T-helper 17 cell (primary cell): Measurements from ENCODE around the gene NAXE. TPM values are rescaled to one million over a fixed set of nuclear protein-coding genes. Genes with fewer than 3 reads are reported as not detected.

Experiments used
- ATAC-seq: fragments of 150-1000 bp; cut with Tn5 transposase; 2 replicates; pipeline ENCODE4 v1.10.0; 2021; ENCODE audit warnings: mild to moderate bottlenecking, moderate library complexity
- DNase-seq, 3 donors: peaks; one replicate each; pipeline versions ENCODE4 v3.0.0 to v3.0.0-alpha.2; 2020 to 2021
- H3K9me3 ChIP-seq: one replicate; pipeline ENCODE4 v1.7.0; 2013; ENCODE audit warnings: low read length, mild to moderate bottlenecking; ENCODE audit not compliant: control insufficient read depth, poor library complexity, severe bottlenecking
- H3K27ac Mint-ChIP-seq: one replicate; pipeline ENCODE4 v1.8.0; 2022; ENCODE audit warnings: mild to moderate bottlenecking, moderate library complexity, mixed read lengths
- H3K27me3 Mint-ChIP-seq: one replicate; pipeline ENCODE4 v1.8.0; 2022; ENCODE audit warnings: mixed read lengths
- H3K36me3 Mint-ChIP-seq: one replicate; pipeline ENCODE4 v1.8.0; 2022; ENCODE audit warnings: low read depth, mixed read lengths
- H3K4me1 Mint-ChIP-seq: one replicate; pipeline ENCODE4 v1.8.0; 2022; ENCODE audit warnings: mild to moderate bottlenecking, mixed read lengths
- H3K4me3 Mint-ChIP-seq: one replicate; pipeline ENCODE4 v1.8.0; 2022; ENCODE audit warnings: mild to moderate bottlenecking, moderate library complexity, mixed read lengths
- total RNA-seq, 4 donors: library from RNA in 2 of 4; stranded (reverse) in 2 of 4; gene quantifications; one replicate each; pipeline ENCODE4 v1.2.3 and lab custom pipeline; 2022 to 2026

NAXE gene
- total RNA-seq, 2 donors from 2014 or later, result 27.5 to 32.0 TPM

DNA sequence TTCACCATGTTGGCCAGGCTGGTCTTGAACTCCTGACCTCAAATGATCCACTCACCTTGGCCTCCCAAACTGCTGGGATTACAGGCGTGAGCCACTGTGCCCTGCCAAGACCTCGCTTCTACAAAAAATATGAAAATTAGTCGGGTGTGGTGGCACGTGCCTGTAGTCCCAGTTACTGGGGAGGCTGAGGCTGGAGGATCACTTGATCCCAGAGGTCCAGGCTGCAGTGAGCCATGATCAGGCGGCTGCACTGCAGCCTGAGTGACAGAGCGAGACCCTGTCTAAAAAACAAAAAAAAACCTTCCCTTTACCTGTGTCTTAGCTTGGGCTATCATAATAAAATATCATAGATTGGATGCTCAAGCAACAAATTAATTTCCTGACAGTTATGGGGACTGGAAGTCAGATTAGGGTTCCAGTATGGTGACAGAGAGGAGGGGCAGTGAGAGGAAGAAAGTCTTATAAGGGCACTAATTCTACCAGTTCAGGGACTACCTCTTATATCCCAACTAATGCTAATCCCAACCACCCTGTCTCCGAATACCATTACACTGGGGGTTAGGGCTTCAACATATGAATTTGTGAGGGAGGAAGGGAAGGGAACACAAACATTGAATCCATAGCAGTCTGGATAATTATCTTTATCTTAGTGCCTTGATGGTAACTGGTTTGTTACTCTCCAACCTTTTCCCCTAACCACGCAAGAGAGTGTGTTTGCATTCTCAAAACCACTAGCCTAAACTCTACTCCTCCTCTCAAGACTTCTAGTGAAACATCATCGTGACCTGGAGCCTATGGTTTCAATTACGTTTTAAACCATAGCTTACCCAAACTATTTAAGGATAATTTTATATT, 1.0 kb upstream of the NAXE start:
- no peak for DNase-seq
- no peak overlapping the region for H3K4me3 Mint-ChIP-seq
- peaks cover 14% of the 10 kb centered on the region for H3K4me1 Mint-ChIP-seq
- H3K36me3 Mint-ChIP-seq, result peaks cover 8% of the 10 kb centered on the region
- no peaks in the 10 kb centered on the region for H3K9me3 ChIP-seq
- peak overlapping the region; percentile 76 for H3K27ac Mint-ChIP-seq
- no peaks in the 10 kb centered on the region for H3K27me3 Mint-ChIP-seq
- ATAC-seq, result no peak

- Mint-ChIP-seq H3K4me1 (peaks cover 16% of the 10 kb centered on the region), H3K36me3 (peaks cover 8% of the 10 kb centered on the region), H3K4me3 (peak overlapping the region; percentile 85), H3K27me3 (no peaks in the 10 kb centered on the region), H3K27ac (peak overlapping the region; percentile 76)
- H3K9me3 ChIP-seq, result no peaks in the 10 kb centered on the region
- DNase-seq, result no peak
- ATAC-seq, result peak; percentile 22
Measured at GRCh38 chr1:156591181-156591431, 470 bp upstream of the NAXE start.

- H3K9me3 ChIP-seq, result no peaks in the 10 kb centered on the region
- H3K27ac Mint-ChIP-seq, result peak overlapping the region; percentile 76
- no peak for ATAC-seq
- peak overlapping the region; percentile 85 for H3K4me3 Mint-ChIP-seq
- DNase-seq, result no peak
- peaks cover 14% of the 10 kb centered on the region for H3K36me3 Mint-ChIP-seq
- H3K27me3 Mint-ChIP-seq, result no peaks in the 10 kb centered on the region
- peaks cover 21% of the 10 kb centered on the region for H3K4me1 Mint-ChIP-seq
Measured at GRCh38 chr1:156592158-156592909, 758 bp downstream of the NAXE start.

GRCh38 chr1:156592910-156593660, 1.5 kb downstream of the NAXE start:
- peak overlapping the region; percentile 85 for H3K4me3 Mint-ChIP-seq
- no peaks in the 10 kb centered on the region for H3K9me3 ChIP-seq
- peaks cover 22% of the 10 kb centered on the region for H3K4me1 Mint-ChIP-seq
- H3K27me3 Mint-ChIP-seq, result no peaks in the 10 kb centered on the region
- H3K27ac Mint-ChIP-seq, result peak overlapping the region; percentile 76
- no peak for ATAC-seq
- DNase-seq, result no peak
- H3K36me3 Mint-ChIP-seq, result peaks cover 14% of the 10 kb centered on the region

- Mint-ChIP-seq H3K27me3 (no peaks in the 10 kb centered on the region), H3K27ac (no peak overlapping the region), H3K4me3 (no peak overlapping the region), H3K36me3 (peaks cover 14% of the 10 kb centered on the region), H3K4me1 (peaks cover 26% of the 10 kb centered on the region)
- H3K9me3 ChIP-seq, result no peaks in the 10 kb centered on the region
- ATAC-seq, result no peak
- DNase-seq, result no peak
Measured at GRCh38 chr1:156593661-156593989, 2.0 kb downstream of the NAXE start.

DNA sequence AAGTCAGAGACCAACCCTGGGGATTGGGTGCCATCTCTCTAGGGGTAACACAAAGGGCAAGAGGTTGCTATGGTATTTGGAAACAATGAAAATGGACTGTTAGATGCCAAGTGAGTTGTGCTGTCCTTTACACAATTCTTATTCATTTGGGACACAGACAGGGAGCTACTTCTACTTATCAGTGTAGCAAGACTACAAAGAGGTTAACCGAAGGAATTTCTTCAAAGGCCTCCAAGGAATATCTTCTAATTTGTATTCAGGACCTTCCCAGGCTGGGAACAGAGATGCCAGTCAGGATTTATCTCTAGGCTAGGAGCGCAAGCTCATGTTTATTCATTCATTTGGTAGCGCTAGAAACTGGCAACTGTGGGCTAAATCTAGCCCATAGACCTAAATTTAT, 2.6 kb downstream of the NAXE start:
- no peak for DNase-seq
- no peaks in the 10 kb centered on the region for H3K9me3 ChIP-seq
- H3K36me3 Mint-ChIP-seq, result peaks cover 14% of the 10 kb centered on the region
- no peaks in the 10 kb centered on the region for H3K27me3 Mint-ChIP-seq
- ATAC-seq, result no peak
- H3K4me1 Mint-ChIP-seq, result peaks cover 27% of the 10 kb centered on the region
- H3K4me3 Mint-ChIP-seq, result no peak overlapping the region
- no peak overlapping the region for H3K27ac Mint-ChIP-seq

DNA sequence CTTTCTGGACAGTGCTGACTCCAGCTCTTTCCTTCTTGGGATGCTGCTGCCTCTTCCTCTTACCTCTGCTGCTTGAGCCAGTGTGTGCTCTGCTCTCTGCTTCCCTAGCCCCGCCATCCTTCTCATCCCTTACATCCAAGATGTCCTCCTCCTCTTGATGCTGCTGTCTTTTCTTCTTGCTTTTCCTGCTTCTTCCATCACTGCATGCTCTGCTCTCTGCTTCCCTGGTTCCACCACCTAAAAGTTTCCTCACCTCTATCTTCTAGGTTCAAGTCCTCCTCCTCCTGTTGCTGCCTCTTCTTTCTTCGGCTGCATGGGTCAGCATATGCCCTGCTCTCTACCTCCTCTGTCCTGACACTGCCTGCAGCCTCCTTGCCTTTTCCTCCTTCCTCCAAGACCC, 3.4 kb downstream of the NAXE start:
- Mint-ChIP-seq H3K36me3 (peaks cover 14% of the 10 kb centered on the region), H3K27ac (no peak overlapping the region), H3K4me1 (peaks cover 27% of the 10 kb centered on the region), H3K27me3 (no peaks in the 10 kb centered on the region), H3K4me3 (peak overlapping the region; percentile 68)
- DNase-seq (no peak), ATAC-seq (no peak)
- H3K9me3 ChIP-seq, result no peaks in the 10 kb centered on the region

DNA sequence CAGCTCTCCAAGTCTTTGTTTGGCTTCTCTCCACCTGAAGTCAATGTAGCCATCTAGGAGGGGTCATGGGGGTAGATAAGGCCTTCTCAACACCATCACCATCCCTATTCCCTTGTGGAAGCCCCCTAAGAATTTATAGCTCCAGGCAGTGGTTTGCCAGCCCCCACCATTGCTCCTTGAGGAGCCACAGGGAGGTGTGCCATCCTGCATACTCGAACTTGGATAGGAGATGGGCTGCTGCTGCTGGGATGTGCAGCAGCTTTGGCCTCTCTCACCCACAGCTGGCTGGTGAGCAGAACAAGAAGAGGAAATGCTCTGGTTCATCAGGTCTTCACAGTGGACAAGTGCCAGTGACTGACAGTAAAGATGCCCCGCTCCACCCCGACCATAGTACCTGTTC, 4.8 kb downstream of the NAXE start:
- Mint-ChIP-seq H3K27me3 (no peaks in the 10 kb centered on the region), H3K4me3 (no peak overlapping the region), H3K4me1 (peaks cover 33% of the 10 kb centered on the region), H3K36me3 (peaks cover 16% of the 10 kb centered on the region), H3K27ac (peak overlapping the region; percentile 19)
- no peaks in the 10 kb centered on the region for H3K9me3 ChIP-seq
- ATAC-seq (no peak), DNase-seq (no peak)

- Mint-ChIP-seq H3K27ac (peak overlapping the region; percentile 69), H3K4me3 (no peak overlapping the region), H3K36me3 (peaks cover 16% of the 10 kb centered on the region), H3K4me1 (peaks cover 40% of the 10 kb centered on the region), H3K27me3 (no peaks in the 10 kb centered on the region)
- ATAC-seq (no peak), DNase-seq (no peak)
- H3K9me3 ChIP-seq, result no peaks in the 10 kb centered on the region
Measured at GRCh38 chr1:156598125-156598524, 6.5 kb downstream of the NAXE start.

DNA sequence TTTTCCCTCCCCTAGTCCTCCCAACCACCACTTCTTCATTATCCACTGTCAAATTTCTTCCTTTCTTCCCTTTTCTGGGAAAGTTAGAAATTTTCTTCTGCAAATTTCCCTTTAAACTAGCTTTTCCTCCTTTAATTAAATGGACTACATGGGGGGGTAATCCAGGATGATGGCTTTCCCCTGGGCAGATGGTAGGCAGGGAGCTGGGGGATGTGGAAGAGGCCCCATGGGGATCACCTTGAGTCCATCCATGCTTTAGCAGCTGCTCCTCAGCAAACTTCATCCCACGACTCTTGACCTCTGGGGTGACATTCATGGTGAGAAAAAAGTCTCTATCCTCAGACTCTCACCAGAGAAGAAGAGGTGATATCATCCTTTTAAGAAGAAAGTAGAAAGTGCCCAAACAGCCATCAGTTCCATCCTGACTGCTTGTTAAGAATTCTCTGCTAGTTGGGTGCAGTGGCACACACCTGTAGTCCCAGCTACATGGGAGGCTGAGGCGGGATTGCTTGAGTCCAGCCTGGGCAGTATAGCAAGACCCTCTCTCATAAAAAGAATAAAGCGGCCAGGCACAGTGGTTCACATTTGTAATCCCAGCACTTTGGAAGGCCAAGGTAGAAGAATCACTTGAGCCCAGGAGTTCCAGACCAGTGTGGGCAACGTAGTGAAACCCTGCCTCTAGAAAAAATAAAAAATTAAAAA, 7.3 kb downstream of the NAXE start:
- Mint-ChIP-seq H3K27ac (peak overlapping the region; percentile 69), H3K4me3 (no peak overlapping the region), H3K4me1 (peaks cover 40% of the 10 kb centered on the region), H3K36me3 (peaks cover 16% of the 10 kb centered on the region), H3K27me3 (no peaks in the 10 kb centered on the region)
- DNase-seq (no peak), ATAC-seq (no peak)
- no peaks in the 10 kb centered on the region for H3K9me3 ChIP-seq

DNA sequence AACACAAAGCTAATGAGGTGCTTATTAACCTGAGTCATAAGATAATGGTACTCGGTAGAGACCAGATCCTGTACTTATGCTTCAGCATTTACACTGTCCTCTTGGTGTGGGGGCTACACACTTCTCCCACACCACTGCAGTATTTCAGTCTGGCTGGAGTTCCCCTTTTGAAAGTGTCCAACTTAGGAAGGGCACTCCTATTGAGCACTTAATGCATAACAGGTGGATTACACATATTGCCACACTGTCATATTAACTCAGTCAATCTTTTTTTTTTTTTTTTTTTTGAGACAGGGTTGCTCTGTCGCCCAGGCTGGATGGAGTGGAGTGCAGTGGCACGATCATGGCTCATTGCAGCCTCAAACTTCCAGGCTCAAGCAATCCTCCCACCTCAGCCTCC, 8.2 kb downstream of the NAXE start:
- Mint-ChIP-seq H3K4me1 (peaks cover 40% of the 10 kb centered on the region), H3K27ac (peak overlapping the region; percentile 98)

GRCh38 chr1:156600733-156601121, 9.2 kb downstream of the NAXE start:
- Mint-ChIP-seq H3K27ac (peak overlapping the region; percentile 98), H3K36me3 (peaks cover 7% of the 10 kb centered on the region), H3K27me3 (no peaks in the 10 kb centered on the region), H3K4me1 (peaks cover 31% of the 10 kb centered on the region), H3K4me3 (peak overlapping the region; percentile 99)
- ATAC-seq (peak; percentile 12), DNase-seq (no peak)
- H3K9me3 ChIP-seq, result no peaks in the 10 kb centered on the region

More for the DNA sequence above, 8.2 kb downstream of the NAXE start:
- no peaks in the 10 kb centered on the region for H3K9me3 ChIP-seq
- H3K4me3 Mint-ChIP-seq, result peak overlapping the region; percentile 99
- DNase-seq (no peak), ATAC-seq (peak; percentile 74)
- peaks cover 16% of the 10 kb centered on the region for H3K36me3 Mint-ChIP-seq
- H3K27me3 Mint-ChIP-seq, result no peaks in the 10 kb centered on the region
